Duodenal mucosa (tissue), 2 donors: ENCODE results near the gene RASSF4.

Source experiments
- H3K27ac ChIP-seq: one replicate; pipeline ENCODE4 v1.7.0; 2013; ENCODE audit warnings: low read depth, low read length
- H3K27me3 ChIP-seq, 2 donors: one replicate each; pipeline ENCODE4 v1.7.0; 2013; ENCODE audit warnings: low read length in 2 of 2, control low read depth in 1 of 2; ENCODE audit not compliant: insufficient read depth in 2 of 2, control insufficient read depth in 1 of 2
- H3K36me3 ChIP-seq, 2 donors: one replicate each; pipeline ENCODE4 v1.7.0; 2013; ENCODE audit warnings: low read length in 2 of 2, control low read depth in 1 of 2; ENCODE audit not compliant: insufficient read depth in 2 of 2, control insufficient read depth in 1 of 2
- H3K4me1 ChIP-seq, 2 donors: one replicate each; pipeline ENCODE4 v1.7.0; 2013; ENCODE audit warnings: low read length in 2 of 2, control low read depth in 1 of 2; ENCODE audit not compliant: insufficient read depth in 2 of 2, control insufficient read depth in 1 of 2
- H3K4me3 ChIP-seq, 2 donors: one replicate each; pipeline ENCODE4 v1.7.0; 2013; ENCODE audit warnings: low read length in 2 of 2, low read depth in 1 of 2
- H3K9ac ChIP-seq, 2 donors: one replicate each; pipeline ENCODE4 v1.7.0; 2013; ENCODE audit warnings: low read length in 2 of 2, low read depth in 1 of 2
- H3K9me3 ChIP-seq, 2 donors: one replicate each; pipeline ENCODE4 v1.7.0; 2013; ENCODE audit warnings: low read length in 2 of 2, control low read depth in 1 of 2; ENCODE audit not compliant: control insufficient read depth in 1 of 2

RASSF4 gene

DNA sequence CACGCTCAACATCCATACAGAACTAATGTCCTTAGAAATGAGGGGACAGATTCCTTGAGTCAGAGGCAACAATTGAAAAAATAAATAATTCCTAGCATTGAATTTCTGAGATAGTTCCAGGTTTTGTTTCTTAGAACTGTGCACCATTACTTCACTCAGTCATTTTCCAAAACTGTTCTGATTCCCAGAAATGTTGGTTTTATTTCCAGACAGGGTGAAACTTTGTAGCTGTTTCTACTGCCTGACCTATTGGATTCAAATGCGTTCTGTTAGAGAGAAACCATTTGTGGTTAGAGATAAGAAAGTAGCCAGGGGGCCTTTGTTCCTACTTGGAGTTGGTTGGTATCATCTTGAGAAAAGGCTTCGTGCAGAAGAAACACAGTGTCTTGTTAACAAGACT lies 27.1 kb downstream of the RASSF4 start:
- Histone ChIP-seq H3K9me3 (no peaks in the 10 kb centered on the region), H3K4me3 (no peak overlapping the region), H3K27me3 (no peaks in the 10 kb centered on the region), H3K4me1 (peaks cover 0 to 1% of the 10 kb centered on the region in 2 donors), H3K9ac (no peak overlapping the region), H3K27ac (no peak overlapping the region), H3K36me3 (peaks cover 15 to 75% of the 10 kb centered on the region in 2 donors)

DNA sequence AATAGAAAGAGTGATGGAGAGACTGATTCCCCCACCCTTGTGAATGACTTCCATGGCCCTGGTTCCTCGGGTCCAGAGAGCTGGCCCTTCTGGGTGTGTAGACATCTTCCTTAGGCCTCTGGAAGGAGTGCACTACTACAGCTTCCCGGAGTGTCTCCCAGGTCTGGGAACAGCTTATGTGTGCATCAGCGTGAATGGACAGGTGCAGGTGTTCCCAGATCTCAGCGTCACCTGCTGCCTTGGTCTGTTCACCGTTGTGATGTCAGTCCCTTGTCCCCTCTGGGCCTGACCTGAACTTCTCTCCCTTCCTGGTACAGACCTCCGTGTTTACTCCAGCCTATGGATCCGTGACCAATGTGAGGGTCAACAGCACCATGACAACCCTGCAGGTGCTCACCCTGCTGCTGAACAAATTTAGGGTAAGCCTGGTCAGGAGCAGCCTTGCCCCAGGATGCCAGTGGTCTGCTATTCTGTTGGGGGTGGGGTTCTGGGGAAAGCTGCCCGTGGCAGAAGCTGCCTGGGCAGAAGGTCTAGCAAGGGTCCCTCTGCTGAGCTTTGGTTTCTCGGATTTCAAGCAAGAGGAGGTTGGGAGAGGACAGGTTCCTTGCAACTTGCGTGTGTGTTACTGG lies 29.5 kb downstream of the RASSF4 start:
- peaks cover 20 to 86% of the 10 kb centered on the region in 2 donors for H3K36me3 ChIP-seq
- no peak overlapping the region for H3K27ac ChIP-seq
- no peak overlapping the region for H3K4me3 ChIP-seq
- no peaks in the 10 kb centered on the region for H3K4me1 ChIP-seq
- H3K9me3 ChIP-seq: no peaks in the 10 kb centered on the region
- H3K27me3 ChIP-seq: no peaks in the 10 kb centered on the region
- no peak overlapping the region for H3K9ac ChIP-seq

DNA sequence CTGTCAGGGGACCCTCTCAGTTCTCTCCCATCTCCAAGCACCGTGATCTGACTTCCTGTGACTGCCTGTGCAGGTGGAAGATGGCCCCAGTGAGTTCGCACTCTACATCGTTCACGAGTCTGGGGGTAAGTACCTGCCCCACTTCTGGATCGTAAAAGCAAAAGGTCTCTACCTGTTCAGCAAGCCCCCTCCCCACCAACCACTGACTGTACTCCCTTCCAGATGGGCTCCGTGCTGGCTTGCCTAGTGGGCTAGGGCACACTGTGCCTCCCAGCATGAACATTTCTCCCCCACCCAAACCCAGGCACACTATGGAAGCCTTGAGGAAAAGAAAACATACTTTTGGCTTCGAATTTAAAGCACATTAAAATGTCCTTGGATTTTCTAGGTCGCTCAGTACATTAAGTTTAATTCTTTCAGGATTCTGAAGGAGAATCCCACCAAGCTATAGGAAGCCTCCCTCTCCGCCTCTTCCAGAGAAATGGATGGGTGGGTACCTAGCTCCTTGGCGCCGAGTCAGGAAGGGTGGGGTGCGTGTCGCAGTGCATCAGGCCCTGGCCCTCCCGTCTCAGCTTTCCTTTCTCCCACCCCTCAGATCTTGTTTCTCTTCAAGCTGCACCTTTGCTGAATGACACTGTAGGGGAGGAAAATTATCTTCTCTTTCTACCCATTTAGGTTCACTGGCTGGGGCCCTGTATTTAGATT lies 30.1 kb downstream of the RASSF4 start:
- Histone ChIP-seq H3K27me3 (no peaks in the 10 kb centered on the region), H3K27ac (no peak overlapping the region), H3K9me3 (no peaks in the 10 kb centered on the region), H3K4me1 (no peaks in the 10 kb centered on the region), H3K4me3 (no peak overlapping the region), H3K9ac (no peak overlapping the region), H3K36me3 (peaks cover 16 to 82% of the 10 kb centered on the region in 2 donors)

DNA sequence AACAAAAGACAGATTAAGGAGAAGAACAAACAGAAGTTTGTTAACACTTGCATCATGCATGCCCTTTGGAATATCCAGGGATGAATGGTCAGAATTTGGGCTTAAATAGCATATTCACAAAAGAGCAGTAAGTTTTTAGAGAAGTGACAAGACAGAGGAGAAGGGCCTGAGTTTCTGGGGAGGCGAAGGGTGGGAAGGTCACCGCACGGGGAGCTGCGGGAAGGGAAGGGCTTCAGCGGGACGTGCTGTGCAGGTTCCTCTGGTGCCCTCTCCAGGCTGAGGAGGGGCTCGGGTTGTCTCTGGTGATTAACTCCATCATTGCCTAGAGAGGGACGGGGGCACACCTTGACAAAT lies 30.7 kb downstream of the RASSF4 start:
- Histone ChIP-seq H3K4me1 (peaks cover 0 to 3% of the 10 kb centered on the region in 2 donors), H3K27me3 (no peaks in the 10 kb centered on the region), H3K9ac (no peak overlapping the region), H3K27ac (no peak overlapping the region), H3K36me3 (peaks cover 13 to 77% of the 10 kb centered on the region in 2 donors), H3K9me3 (no peaks in the 10 kb centered on the region), H3K4me3 (no peak overlapping the region)

DNA sequence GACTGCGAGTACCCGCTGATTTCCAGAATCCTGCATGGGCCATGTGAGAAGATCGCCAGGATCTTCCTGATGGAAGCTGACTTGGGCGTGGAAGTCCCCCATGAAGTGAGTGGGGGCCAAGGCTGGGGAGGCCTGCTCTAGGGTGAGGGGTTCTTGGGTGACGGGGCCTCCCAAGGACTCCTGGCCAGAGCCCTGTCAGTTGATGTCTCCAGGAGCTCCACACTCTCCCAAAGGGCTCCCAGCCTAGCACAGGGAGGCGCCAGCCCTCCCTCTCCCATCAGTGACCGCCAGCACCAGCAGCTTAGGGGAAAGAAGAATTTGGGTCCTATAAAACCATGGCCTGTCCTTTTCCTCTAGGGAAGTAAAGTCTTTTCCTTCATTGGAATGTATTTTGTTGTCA lies 31.4 kb downstream of the RASSF4 start:
- Histone ChIP-seq H3K4me1 (peaks cover under 1 to 10% of the 10 kb centered on the region in 2 donors), H3K9ac (no peak overlapping the region), H3K27ac (no peak overlapping the region)

DNA sequence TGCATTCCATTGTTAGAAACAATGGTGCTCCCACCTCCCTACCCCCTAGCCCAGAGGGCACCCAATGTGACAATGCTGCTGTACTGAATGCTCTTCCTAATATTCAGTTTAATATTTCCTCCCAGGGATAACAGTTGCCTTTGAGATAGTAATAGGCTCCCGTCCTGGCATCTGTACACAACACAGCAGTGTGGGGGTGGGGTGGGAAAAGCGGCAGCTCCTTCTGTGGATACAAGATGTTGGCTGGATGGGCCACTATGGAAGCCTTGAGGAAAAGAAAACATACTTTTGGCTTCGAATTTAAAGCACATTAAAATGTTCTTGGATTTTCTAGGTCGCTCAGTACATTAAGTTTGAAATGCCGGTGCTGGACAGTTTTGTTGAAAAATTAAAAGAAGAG lies 32.0 kb downstream of the RASSF4 start:
- peaks cover 7 to 16% of the 10 kb centered on the region in 2 donors for H3K4me1 ChIP-seq
- no peaks in the 10 kb centered on the region for H3K9me3 ChIP-seq
- no peaks in the 10 kb centered on the region for H3K27me3 ChIP-seq
- no peak overlapping the region for H3K9ac ChIP-seq
- H3K27ac ChIP-seq: no peak overlapping the region
- no peak overlapping the region for H3K4me3 ChIP-seq
- peaks cover 10 to 64% of the 10 kb centered on the region in 2 donors for H3K36me3 ChIP-seq

More for the DNA sequence above, 31.4 kb downstream of the RASSF4 start:
- no peaks in the 10 kb centered on the region for H3K9me3 ChIP-seq
- peaks cover 10 to 70% of the 10 kb centered on the region in 2 donors for H3K36me3 ChIP-seq
- H3K4me3 ChIP-seq: no peak overlapping the region
- no peaks in the 10 kb centered on the region for H3K27me3 ChIP-seq

DNA sequence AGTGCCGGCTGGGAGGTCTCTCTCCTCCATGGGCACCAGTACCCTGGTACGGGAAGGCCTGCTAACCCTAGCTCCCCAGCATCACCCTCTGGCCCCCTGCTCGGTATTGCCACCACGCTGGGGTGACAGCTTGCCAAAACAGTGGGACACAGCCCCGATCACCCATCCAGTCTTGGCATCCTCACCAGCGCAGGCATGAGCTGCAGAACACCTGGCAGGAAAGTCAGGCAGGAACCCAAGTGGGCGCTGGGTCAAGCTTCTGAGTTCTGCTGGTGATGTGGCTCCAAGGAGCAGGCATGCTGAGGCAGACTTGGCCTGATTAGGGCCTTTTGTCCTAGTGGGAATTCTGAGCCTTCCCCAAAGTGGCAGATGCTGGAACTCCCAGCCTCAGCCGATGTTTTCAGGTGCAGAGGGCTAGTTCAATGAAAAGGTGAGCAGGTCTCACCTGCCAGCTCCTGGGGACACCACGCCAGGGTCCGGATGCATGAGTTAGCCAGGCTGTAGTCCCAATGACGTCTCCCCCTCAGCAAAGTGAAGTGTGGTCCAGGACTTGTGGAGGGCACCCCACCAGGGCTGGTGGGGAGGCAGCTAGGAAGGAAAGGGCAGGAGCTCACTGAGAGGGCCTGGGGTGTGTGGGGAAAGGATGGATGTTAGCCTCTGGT lies 32.6 kb downstream of the RASSF4 start:
- no peaks in the 10 kb centered on the region for H3K9me3 ChIP-seq
- H3K27ac ChIP-seq: no peak overlapping the region
- H3K4me1 ChIP-seq: peaks cover 11 to 21% of the 10 kb centered on the region in 2 donors
- H3K4me3 ChIP-seq: no peak overlapping the region
- H3K9ac ChIP-seq: no peak overlapping the region
- peaks cover 10 to 59% of the 10 kb centered on the region in 2 donors for H3K36me3 ChIP-seq
- H3K27me3 ChIP-seq: no peaks in the 10 kb centered on the region

DNA sequence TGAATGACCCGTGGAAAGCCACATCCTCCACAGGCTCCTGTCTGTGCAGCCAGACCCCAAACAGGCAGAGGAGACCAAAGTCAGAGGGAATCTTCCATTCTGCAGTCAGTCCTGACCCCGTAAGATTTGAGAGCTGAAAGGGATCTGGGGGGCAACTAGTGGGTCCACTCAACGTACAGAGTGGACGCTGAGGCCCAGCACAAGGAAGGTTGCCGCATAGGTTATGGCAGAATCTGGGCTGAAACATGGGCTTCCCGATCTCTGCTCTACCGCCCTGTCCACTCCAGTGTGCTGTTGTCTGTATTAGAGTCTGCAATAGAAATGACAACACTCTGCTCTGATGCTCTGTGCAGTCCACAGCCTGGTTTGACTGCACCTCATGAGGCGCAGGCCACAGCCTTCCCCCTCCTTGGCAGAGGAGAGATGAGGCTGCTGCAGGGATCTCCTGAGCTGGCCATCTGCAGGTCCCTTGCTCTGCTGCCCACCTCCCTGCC lies 33.2 kb downstream of the RASSF4 start:
- no peaks in the 10 kb centered on the region for H3K27me3 ChIP-seq
- no peak overlapping the region for H3K9ac ChIP-seq
- peaks cover 11 to 21% of the 10 kb centered on the region in 2 donors for H3K4me1 ChIP-seq
- H3K9me3 ChIP-seq: no peaks in the 10 kb centered on the region
- no peak overlapping the region for H3K4me3 ChIP-seq
- no peak overlapping the region for H3K27ac ChIP-seq
- H3K36me3 ChIP-seq: peaks cover 10 to 55% of the 10 kb centered on the region in 2 donors

DNA sequence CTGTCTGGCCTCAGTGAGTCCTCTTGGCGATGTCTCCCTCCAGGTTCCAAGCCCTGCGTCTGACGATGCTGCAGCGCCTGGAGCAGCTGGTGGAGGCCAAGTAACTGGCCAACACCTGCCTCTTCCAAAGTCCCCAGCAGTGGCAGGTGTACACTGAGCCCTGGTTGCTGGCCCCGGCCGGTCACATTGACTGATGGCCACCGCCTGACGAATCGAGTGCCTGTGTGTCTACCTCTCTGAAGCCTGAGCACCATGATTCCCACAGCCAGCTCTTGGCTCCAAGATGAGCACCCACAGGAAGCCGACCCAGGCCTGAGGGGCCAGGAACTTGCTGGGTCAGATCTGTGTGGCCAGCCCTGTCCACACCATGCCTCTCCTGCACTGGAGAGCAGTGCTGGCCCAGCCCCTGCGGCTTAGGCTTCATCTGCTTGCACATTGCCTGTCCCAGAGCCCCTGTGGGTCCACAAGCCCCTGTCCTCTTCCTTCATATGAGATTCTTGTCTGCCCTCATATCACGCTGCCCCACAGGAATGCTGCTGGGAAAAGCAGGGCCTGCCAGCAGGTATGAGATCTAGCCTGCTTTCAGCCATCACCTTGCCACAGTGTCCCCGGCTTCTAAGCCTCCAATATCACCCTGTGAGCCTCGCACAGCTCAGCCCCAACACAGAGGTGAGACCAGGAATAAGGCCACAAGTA lies 33.8 kb downstream of the RASSF4 start:
- H3K4me1 ChIP-seq: peaks cover 11 to 21% of the 10 kb centered on the region in 2 donors
- no peaks in the 10 kb centered on the region for H3K9me3 ChIP-seq
- no peaks in the 10 kb centered on the region for H3K27me3 ChIP-seq
- H3K9ac ChIP-seq: no peak overlapping the region
- no peak overlapping the region for H3K4me3 ChIP-seq
- peaks cover 10 to 50% of the 10 kb centered on the region in 2 donors for H3K36me3 ChIP-seq
- H3K27ac ChIP-seq: no peak overlapping the region
